BE2C (cell line): ENCODE measurements around the gene C3orf52.

Experiments used
- DNase-seq: peaks from one replicate; pipeline ENCODE4 v3.0.0-alpha.2; 2020
- H3K27me3 ChIP-seq: fragments of 250-450 bp; sonication (Bioruptor Pico); 2 replicates; pipeline ENCODE4 v1.5.1; 2020; ENCODE audit warnings: mild to moderate bottlenecking
- H3K36me3 ChIP-seq: fragments of 250-450 bp; sonication (Bioruptor Pico); 2 replicates; pipeline ENCODE4 v1.5.1; 2020; ENCODE audit warnings: mild to moderate bottlenecking
- H3K4me1 ChIP-seq: fragments of 250-450 bp; sonication (Bioruptor Pico); 2 replicates; pipeline ENCODE4 v1.5.1; 2020
- H3K4me3 ChIP-seq: 2 replicates; pipeline ENCODE4 v1.5.1; 2011; ENCODE audit warnings: low read depth, low read length
- H3K9me3 ChIP-seq: fragments of 250-450 bp; sonication (Bioruptor Pico); 2 replicates; pipeline ENCODE4 v1.5.1; 2020
- CTCF ChIP-seq: IDR thresholded peaks from 2 replicates; pipeline ENCODE4 v1.5.1; 2012; ENCODE audit warnings: mild to moderate bottlenecking, low read depth, low read length

C3orf52 gene

GRCh38 chr3:112089956-112090886 is 4.0 kb downstream of the C3orf52 start:
- Histone ChIP-seq H3K4me3 (no peak overlapping the region), H3K36me3 (no peaks in the 10 kb centered on the region), H3K9me3 (no peaks in the 10 kb centered on the region), H3K4me1 (no peaks in the 10 kb centered on the region), H3K27me3 (no peaks in the 10 kb centered on the region)
- no peak for TF ChIP-seq CTCF
- no peak for DNase-seq

GRCh38 chr3:112090887-112091586 is 4.8 kb downstream of the C3orf52 start:
- Histone ChIP-seq H3K27me3 (no peaks in the 10 kb centered on the region), H3K36me3 (no peaks in the 10 kb centered on the region), H3K9me3 (no peaks in the 10 kb centered on the region), H3K4me1 (no peaks in the 10 kb centered on the region), H3K4me3 (no peak overlapping the region)
- DNase-seq = no peak
- no peak for TF ChIP-seq CTCF

- TF ChIP-seq CTCF = no peak
- Histone ChIP-seq H3K4me3 (no peak overlapping the region), H3K27me3 (no peaks in the 10 kb centered on the region), H3K36me3 (no peaks in the 10 kb centered on the region), H3K9me3 (no peaks in the 10 kb centered on the region), H3K4me1 (no peaks in the 10 kb centered on the region)
- DNase-seq = no peak
Observed at GRCh38 chr3:112092496-112093179, 6.4 kb downstream of the C3orf52 start.

GRCh38 chr3:112093180-112093522 is 7.0 kb downstream of the C3orf52 start:
- no peak for TF ChIP-seq CTCF
- H3K9me3 ChIP-seq = no peaks in the 10 kb centered on the region
- no peak overlapping the region for H3K4me3 ChIP-seq
- no peaks in the 10 kb centered on the region for H3K36me3 ChIP-seq
- no peaks in the 10 kb centered on the region for H3K27me3 ChIP-seq
- no peaks in the 10 kb centered on the region for H3K4me1 ChIP-seq
- no peak for DNase-seq

- no peak for DNase-seq
- Histone ChIP-seq H3K4me3 (no peak overlapping the region), H3K9me3 (no peaks in the 10 kb centered on the region), H3K36me3 (no peaks in the 10 kb centered on the region), H3K4me1 (no peaks in the 10 kb centered on the region), H3K27me3 (no peaks in the 10 kb centered on the region)
- TF ChIP-seq CTCF = no peak
Observed at GRCh38 chr3:112095731-112096130, 9.5 kb downstream of the C3orf52 start.
